CMK (cell line): Measurements from ENCODE around the gene HIGD2A.
"Not testable (repeated sequence)": the region's sequence is repeated elsewhere in the genome, so short reads cannot be mapped to it uniquely, and the experiment has no call there.

Experiments used
- DNase-seq: peaks from one replicate; pipeline ENCODE4 v3.0.0-alpha.2; 2010; ENCODE audit warnings: low read depth

HIGD2A gene

DNA sequence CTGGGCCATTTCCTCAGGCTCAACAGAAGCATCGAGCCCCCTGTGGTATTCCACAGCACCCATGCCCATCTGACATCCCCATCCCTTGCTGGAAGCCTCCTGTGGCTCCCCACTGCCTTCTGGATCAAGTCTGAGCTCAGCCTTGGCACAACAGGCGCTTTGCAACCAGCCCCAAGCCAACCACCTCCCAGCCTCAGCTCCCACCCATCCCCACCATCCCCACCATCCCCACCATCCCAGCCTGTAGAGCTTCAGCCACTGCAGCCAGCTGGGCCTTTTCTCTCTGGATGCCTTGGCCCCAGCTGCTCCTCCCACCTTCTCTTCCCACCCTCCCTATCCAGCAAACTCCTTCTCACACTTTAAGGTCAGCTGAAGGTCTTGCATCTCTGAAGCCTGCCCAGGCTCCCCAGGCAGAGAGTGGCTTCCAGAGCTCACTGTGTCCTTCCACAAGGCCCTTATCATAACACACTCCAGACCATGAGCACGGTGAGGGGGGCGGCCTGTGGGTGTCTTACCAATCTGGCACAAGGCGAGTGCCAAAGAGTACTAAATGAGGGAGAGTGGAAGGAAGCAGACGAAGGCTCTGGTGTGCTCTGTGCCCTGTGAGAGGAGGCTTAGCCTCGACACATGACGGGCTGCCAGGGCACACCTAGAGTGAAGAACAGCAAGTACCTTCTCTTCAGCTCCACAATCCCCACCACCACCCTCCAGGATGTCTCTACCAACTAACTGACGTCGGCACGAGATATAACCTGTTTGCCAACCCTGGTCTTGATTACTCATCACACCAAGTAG is 6.5 kb downstream of the HIGD2A start:
- DNase-seq, result no peak

DNA sequence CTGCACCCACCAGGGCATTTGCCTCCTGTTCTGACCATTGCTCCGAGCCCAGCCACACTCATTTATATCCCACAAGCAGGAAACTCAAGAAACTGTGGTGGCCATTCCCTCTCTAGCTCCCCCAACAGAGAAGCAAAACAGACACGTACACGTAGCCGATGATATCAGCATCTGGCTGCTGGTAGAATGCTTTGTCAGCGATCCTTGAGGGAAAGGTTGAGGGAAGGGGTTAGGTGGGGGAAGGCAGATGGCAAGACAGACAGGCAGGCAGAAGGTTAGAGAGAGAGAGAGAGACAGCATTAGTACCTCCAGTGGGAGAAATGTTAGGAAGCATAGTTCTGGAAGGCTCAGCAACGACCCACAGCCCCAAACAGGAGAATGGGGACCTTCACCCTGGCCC is 7.8 kb downstream of the HIGD2A start:
- no peak for DNase-seq

DNA sequence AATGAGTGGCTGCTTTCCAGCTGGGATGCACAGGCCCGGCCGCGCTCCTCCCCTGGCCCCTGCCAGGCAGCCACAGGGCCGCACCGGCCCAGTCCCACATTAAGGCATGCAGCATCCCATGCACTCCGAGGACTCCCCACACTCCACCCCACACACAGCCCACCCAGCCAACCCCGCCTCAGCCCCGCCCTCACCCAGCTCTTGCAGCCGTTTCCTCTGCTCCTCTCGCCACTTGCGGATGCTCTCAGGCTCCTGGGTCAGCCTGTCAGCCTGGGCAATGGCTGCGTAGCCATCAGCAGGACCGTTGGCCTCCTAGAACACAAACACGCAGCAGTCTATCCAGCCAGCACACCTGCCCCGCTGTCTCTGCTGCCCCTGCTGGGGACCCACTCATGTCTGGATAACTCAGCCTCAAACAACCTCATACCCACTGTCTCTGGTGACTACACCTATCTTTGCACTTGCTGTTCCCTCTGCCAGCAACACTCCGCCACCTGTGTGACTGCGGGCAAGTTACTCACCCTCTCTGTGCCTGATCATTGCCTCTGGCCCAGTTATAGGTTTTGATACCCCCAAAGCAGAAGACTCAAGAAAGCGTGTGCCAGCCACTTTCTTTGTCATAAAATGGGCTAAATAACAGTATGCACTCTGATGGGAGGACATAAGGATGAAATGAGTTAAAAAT is 9.3 kb downstream of the HIGD2A start:
- DNase-seq, result no peak

DNA sequence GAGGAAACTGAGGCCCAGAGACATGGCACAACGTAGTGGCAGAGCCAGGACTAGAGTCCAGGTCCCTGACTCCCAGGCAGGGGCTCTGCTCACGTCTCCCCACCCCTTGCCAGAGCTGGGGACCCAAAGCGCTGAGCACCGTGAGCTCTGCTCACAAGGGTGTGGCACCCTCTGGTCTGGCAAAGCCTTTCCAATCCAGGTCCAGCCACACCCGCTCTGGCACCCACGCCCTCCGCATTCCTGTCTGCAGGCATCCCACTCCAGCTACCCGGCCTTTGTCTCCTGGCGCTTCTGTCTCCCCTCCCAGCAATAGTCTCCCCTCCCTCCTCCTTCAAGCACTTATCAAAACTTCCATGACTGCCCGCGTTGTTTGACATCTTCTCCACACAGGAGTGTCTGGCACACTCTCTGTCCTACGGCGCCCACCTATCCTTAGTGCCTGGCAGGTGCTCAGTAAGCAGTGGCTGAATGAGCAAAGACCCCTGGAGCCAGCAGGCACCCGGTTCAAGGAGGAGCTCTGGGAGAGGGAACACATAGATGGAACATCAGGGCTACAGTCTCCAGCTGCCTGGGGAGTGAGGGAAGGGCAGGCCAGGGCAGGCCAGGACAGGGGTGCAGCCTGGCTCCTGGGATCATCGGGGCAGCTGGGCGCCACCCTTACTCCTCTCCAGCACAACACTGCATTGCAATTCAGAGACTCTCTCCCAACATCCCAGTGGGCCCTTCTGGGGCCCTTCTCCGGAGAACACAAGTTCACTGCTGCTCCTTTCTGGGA is 12.0 kb downstream of the HIGD2A start:
- DNase-seq, result no peak

DNA sequence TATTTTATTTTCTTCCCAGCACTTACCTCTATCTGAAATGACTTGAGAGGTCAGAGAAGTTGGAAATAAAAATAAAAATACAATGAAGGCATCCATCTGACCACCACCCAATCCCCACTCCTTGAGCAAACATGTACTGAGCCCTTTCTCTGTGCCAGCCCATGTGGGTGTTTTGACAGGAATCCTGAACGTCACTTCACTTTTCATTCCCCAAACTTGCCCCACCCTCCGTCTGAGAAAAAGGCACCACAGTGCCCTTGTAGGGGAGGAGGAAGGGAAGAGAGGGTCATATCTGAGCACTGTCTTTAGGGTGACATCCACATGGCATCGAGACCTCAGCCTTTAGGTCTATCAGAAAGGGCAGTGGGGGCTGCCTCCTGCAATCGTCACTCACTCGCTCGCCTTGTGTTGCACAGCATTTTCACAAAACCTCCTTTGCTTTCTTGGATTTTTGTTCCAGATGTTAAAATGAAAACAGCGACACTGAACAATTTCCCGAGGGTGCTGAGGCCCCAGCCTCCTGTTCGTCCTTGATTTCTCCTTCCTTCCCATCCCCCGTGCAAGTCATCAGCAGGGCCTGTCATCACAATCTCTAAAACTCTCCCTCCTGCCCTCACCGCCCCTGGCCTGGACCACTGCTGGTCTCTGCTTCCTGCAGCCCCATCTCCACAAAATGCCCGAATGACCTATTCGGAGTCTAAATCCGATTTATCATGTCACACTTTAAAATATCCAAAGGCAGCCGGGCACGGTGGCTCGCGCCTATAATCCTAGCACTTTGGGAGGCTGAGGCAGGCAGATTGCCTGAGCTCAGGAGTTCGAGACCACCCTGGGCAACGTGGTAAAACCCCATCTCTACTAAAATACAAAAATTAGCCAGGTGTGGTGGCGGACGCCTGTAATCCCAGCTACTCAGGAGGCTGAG is 13.0 kb downstream of the HIGD2A start:
- DNase-seq, result no peak

DNA sequence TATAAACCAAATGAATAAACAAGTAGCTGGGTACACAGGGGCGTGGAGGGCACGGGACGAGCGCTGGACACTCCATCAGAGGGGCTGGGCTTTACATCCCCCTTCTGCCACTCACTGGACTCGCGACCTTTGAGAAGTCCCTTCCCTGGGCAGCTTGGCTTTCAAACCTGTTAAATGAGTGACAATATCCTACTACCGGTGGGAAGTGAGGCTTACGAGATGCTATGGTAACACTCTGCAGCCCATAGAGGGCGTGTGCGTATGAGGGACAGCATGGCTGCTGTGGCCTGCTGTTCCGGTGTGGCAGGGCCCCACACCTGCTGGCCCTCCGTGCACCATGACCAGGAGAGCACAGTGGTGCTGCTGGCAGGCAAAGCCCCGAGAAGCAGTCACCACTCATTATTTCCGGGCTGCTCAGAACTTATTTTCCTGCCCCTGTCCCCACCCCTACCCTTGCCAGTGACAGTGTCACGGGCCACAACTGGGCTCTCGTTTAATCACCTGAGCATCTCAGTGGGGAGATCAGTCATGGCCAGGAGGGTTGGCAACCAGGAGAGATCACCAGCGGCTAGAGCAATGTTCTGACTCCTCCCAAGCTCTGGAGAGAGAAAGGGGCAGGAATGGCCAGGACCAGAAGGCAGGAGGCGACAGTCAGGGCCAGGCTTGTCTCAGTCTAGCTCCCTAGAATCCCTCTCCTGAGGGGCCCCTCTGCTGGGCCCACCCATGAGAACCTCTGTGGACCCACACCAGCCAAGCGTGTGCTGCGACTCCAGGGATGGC is 17.3 kb downstream of the HIGD2A start:
- DNase-seq, result no peak

DNA sequence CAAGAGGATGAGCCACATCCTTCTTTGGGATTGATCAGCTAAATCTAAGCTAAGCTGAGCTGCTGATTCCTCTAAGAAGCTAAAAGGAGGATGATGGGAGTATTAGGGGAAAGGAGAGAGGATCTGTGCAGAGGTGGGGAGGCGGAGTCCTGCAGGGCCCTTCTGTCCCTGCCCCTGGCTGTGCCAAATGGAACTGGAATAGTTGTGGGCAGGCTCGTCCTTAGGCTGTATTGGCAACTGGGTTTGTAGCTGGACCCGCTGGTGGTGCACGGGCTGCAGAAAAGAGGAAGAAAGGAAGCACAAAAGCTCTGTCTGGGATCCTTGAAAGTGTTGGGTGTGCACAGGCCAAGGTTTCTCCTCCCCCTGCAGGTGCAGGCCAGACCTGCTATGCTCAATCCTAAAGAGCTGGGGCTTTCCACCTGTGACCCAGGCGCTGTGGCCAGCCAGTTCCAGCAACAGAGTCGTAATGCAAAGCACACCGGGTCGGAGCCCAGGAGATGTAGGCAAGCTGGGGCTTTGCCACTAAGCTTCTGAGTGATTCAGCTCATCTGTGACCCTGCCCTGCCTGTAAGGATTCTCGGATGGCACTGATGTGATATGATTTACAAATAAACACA is 18.0 kb downstream of the HIGD2A start:
- no peak for DNase-seq

DNA sequence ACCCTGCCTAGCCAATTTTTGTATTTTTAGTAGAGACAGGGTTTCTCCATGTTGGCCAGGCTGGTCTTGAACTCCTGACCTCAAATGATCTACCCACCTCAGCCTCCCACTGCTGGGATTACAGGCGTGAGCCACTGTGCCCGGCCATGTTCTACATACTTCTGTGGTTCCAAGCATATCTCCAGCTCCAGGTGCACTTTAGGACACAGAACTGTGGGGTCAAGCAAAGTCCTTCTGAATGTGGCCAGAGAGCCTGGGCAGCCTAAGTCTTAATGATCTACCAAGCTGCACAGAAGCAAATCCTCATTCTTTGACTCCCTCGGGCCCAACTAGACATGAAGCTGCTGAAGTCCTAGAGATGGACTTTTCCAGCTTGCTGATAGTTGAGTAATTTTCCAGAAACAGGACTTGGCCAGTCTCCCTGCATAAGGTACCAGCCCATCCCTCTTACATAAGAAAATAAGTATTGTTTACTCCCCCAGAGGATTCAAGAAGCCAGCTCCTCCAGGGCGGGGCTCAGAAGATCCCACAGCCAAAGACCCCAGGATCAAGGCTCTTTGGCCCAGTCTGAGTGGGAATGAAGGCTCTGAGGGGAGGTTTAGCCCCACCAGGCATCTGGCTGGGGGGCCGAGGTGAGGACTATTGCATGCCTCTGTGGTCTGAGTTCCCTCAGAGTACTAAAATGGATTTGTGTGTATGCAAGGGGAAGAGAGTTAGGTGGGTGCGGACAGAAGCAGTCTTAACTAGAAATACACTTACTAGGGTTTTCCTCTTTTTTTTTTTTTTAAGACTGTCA is 19.1 kb downstream of the HIGD2A start:
- no peak for DNase-seq

DNA sequence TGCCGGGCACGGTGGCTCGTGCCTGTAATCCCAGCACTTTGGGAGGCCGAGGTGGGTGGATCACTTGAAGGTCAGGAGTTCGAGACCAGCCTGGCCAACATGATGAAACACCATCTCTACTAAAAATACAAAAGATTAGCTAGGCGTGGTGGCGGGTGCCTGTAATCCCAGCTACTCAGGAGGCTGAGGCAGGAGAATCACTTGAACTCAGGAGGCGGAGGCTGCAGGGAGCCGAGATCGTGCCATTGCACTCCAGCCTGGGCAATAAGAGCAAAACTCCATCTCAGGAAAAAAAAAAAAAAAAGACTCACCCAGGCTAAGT is 19.7 kb downstream of the HIGD2A start:
- DNase-seq, result not testable (repeated sequence)

DNA sequence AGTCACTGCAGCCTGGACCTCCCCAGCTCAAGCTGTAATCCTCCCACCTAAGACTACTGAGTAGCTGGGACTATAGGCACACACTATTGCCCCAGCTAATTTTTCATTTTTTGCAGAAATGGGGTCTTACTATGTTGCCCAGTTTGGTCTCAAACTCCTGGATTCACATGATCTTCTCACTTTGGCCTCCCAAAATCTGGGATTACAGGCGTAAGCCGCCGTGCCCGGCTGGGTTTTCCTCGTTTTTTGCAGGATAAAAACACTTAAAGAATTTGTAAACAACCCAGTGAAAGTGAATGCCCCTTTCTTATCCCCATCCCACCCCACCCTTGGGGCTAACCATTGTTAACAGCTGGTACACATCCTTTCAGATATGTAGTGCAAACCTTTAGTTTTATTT is 20.0 kb downstream of the HIGD2A start:
- no peak for DNase-seq

DNA sequence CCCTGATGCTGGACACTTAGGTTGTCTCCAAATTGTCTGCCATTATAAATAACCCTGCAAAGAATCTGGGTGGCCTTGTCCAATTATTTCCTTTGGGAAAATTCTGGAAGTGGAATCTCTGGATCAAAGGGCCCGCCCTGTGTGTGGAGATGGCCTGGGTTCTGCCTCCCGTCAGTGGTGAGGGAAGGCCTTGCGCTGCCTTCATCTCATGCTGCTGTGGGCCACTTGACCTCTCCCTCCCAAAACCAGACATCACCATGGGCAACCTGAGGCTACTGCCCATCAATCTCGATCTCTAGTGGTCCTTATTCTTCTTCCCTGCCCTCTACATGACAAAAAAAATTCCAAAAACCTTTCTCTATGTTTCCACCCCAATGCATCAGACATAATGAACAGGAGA is 21.2 kb downstream of the HIGD2A start:
- DNase-seq, result no peak

DNA sequence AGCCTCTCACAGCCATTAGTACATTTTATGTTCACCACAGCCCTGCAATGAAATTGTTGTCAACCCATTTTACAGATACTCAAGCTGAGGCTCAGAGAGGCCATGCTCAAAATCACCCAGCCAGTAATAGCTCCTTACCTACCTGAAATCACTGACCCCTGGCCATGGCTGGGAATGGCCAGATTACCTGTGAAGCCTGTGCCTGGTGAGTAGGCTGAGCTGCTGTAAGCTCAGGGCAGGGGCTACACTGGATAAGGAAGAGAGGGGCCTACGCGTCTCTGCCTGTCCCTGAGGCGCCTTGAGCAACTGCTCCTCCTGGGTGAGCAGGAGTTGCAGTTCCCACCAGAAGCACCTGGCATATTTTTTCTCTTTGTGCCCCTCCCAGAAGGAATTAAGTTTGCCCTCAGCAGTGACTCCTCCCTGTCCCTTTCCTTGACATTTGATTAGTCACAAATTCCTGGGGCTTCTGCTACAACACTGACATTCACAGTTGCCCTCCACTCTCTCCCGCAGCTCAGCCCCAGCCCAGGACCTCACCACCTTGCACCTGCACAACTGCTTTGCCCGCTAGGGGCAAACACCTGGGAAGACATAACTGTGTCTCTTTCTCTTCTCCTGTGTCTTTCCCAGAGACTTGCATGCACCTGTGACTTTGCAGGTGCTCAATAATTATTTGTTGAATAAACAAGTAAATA is 22.1 kb downstream of the HIGD2A start:
- DNase-seq, result no peak

DNA sequence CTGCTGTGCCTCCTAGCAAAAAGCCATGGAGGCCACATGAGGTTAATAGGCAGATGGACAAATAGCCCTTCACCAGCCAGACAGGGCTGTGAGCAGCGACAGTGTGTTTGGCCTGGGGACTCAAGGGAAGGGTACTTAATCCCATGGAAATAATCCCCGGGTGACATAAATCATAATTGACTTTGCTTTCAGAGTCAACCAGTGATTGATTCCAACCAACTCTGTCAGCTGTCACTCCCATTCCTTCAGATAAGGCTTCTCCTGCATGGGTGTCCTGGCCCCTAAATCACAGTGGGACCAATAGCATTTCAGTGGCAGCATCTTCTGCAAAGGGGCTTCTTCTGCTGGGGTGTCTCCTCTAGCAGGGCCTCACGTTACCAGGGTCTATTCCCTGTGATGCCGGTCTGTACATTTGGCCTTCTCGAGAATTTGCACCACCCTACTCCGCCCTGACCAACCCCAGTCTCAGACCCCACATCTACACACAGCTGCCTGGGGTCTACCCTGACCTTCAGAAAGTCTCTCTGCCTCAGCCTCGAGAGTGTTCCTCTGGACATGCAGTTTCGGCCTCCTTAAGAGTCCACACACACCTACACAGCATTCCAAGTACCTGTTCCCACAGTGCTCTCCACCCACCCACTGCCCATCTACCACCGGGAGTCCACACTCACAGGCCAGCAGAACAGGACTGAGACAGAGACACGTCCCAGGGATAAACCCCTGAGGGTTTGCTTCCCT is 24.1 kb downstream of the HIGD2A start:
- no peak for DNase-seq

DNA sequence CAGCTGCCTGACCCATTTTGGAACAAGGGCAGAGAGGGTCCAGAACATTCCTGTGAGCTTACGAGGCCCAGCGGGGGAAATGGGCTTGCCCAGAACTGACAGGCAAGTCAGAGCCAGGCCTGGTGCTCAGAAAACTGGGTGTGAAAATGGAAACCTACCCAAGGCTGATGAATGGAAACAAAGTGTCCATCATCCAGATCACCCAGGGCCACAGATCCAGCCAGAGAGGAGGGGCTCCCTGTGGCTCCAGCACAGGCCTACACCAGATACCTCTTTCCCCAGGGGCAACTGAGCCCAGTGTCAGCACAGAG is 24.7 kb downstream of the HIGD2A start:
- no peak for DNase-seq

DNA sequence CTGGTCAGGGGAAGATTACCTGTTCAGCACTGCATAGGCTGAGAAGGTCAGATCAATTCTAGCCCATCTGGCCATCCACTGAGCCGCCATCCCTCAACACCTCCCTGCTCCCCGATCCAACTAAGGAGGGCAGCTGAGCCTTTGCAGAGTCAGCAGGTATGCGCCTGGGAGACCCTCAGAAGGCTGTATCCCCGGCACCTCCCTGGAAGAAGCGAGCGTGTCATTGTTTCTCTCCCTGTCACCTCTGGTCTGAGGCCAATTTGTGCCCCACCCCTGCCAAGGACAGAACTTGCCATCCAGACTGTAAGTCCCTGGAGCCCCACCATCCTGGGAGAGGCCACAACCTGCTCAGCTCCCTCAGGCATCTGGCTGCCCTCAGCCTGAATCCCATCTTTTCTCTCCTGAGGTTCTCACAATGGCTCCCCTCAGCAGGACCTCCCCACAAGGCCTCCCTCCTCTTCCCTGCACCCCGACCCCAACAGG is 25.2 kb downstream of the HIGD2A start:
- DNase-seq, result no peak

DNA sequence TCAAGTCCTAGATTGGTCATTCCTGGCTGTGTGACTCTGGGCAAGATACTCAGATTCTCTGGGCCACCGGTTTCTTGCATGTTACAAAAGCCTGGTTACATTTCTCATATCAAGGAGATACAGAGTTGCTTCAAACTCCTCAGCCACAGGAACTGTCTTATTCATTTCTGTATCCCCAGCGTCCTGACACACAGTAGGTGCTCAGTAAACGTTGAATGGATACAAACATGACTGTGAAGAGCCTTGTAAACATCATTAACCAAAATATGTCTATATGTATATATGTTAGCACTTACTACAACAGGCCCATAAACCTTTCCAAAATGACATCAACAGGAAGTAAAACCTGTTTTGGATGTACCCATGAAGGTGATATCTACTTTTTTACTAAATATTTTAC is 26.2 kb downstream of the HIGD2A start:
- DNase-seq, result no peak

DNA sequence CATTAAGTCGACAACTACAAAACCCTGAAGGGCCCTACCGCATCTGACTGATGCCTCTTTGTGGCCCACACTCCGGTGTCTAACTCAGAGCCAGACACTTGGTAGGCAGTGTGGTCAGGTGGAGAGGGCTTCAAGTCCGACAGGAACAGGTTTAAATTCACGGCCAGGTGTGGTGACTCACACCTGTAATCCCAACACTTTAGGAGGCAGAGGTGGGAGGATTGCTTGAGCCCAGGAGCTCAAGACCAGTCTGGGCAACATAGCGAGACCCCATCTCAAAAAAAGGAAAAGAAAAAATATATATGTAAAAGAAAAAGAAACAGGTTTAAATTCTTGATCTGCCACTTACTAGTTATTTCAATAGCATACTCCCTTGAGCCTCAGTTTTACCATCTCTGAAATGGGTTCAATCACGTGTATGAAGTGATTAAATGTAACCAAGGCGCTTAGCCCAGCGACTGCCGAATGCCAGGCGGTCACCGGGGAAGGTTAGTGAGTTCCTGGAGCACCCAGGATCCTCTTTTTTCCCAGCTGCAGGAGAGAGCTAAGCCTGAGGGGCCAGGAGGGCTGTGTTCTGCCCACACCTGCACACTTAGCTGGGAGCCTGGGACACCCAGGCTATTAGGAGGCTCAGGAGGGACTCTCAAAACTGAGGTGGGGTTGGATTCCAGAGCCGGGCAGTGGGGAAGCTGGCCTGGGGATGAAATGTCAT is 26.8 kb downstream of the HIGD2A start:
- no peak for DNase-seq
